GM12872 (cell line): ENCODE measurements around the gene FAAP100.

Experiments used
- CTCF ChIP-seq: IDR thresholded peaks from 3 replicates; pipeline ENCODE4 v1.5.1; 2011; ENCODE audit warnings: low read depth, mild to moderate bottlenecking, low read length, moderate library complexity; ENCODE audit not compliant: insufficient read depth

FAAP100 gene

GRCh38 chr17:81500047-81500446 is 52.1 kb downstream of the FAAP100 start:
- no peak for TF ChIP-seq CTCF

- TF ChIP-seq CTCF = no peak
Measured at GRCh38 chr17:81499601-81499970, 52.6 kb downstream of the FAAP100 start.

GRCh38 chr17:81498953-81499600 is 53.1 kb downstream of the FAAP100 start:
- TF ChIP-seq CTCF = no peak

- no peak for TF ChIP-seq CTCF
Measured at GRCh38 chr17:81494626-81495377, 57.4 kb downstream of the FAAP100 start.

- TF ChIP-seq CTCF = no peak
Measured at GRCh38 chr17:81493198-81494038, 58.7 kb downstream of the FAAP100 start.

GRCh38 chr17:81492706-81493105 is 59.4 kb downstream of the FAAP100 start:
- TF ChIP-seq CTCF = no peak

GRCh38 chr17:81492202-81492601 is 60.0 kb downstream of the FAAP100 start:
- no peak for TF ChIP-seq CTCF
